GM21360 (cell line): ENCODE measurements around the gene PACS1.

Source experiments
- ATAC-seq: cut with Tn5 transposase; IDR thresholded peaks from one replicate; pipeline ENCODE4 v1.9.1; 2021; ENCODE audit warnings: mild to moderate bottlenecking, moderate library complexity; ENCODE audit not compliant: unreplicated experiment

Gene PACS1

DNA sequence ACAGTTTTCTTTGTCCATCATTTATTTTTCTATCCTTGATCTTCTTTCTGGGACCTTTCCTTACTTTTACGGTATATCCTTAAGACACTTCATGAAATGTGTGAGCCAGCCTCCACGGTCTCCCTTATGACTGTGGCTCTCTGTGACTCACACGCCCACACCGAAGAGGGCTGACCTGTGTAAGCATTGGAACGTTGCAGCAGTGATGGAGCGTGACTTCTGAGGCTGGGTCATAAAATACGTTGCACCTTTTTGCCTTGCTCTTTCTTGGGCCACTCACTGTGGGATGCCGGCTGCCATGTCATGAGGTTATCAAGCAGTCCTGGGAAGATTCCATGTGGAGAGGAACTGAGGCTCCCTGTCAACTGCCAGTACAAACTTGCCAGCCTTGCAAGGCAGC is 102.1 kb downstream of the PACS1 start:
- no peak for ATAC-seq

DNA sequence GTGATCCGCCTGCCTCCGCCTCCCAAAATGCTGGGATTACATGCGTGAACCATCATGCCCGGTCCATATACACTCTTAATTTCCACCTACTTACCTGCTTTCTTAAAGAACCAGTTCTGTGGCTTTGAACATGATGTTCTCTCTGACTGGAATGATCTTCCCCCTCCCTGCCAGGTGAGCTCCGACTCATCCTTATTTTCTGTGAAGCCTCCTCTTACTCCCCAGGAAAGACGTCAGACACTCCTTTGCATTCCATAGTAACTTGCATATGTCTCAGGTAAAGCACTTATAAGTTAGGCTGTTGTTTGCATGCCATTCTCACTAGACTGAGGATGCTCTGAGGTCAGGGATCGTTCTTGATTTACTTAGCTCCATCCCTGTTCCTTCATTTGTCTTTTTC is 106.6 kb downstream of the PACS1 start:
- ATAC-seq, result no peak

DNA sequence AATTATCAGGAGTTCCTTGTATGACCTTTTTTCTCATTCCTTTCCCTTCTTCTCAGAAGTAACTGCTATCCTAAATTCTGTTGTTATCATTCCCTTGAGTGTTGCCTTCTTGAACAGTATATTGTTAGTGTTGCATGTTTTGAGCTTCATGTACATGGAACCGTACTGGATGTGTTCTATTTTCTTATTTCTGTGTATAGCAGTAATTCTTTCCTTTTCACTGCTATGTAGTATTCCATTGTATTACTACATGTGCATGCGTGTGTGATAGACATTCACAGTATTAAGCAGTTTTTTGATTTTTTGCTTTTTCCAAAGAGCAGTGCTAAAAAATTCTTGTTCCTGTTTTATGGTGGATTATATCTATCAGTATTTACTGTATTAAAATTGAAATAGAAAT is 108.1 kb downstream of the PACS1 start:
- no peak for ATAC-seq

DNA sequence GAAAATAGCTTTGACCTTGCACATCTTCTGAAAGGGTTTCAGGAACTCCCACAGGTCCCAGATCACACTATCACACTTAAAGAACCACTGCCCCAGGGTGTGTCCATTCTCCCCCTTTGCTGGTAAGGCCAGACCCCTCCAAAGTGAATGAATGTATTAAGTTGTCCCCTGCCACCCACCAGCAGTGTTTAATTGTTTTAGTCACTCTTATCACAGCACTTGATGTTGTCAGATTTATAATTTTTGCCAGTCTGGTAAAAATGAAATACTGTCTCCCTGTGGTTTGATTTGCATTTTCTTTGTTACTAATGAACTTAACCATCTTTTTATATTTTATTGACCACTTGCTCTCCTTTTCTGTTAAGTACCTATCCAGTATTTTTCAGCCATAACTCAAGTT is 108.8 kb downstream of the PACS1 start:
- ATAC-seq, result no peak

DNA sequence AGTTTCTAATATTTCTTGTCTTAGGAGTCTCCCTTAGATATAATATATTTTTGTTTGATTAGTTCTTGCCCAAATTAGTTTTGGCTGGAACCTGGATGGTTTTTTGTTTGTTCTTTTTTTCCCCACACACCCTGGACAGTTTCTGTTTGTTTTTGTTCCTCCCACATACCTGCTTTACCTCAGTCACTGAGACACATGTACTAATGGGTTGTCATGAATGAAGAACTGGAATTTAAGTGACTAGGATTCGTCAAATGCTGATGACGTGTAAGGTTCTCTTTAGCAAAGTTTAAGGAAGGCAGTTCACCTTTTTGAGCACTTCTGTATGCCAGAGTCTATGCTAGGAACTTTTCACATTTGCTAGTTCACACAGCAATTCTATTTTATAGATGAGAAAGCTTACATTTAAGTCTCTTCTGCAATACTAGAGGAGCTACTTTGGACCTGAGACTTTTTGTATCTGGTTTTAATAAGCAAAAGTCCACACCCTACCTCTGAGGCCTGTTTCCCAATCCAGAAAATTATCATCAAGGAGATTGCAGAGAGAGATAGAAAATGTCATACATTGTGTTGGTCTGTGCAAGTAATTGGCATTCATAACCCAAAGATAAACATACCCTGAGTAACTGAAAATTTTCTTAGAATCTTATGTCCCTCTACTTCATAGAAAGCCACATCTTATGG is 111.7 kb downstream of the PACS1 start:
- no peak for ATAC-seq

DNA sequence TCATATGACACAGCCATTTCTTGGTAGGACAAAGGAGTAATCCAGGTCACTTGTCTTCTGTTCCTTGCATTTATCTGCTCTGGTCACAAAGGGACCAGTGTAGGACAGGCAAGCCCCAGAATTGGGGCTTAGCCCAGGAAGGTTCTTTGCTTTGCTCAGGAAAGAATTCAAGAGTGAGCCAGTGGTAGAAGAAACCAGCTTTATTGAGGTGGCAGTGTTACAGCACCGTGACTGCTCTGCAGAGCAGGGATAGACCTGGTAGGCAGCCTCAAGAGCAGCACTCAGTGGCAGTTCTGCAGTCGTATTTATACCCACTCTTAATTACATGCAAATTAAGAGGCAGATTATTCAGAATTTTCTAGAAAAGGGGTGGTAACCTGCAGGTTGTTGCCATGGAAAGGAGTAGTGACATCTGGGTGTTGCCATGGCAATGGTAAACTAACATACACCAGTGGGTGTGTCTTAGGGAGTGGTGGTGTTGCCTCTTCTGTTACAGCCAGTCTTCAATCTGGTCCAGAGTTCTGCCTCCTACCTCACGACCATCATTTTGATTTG is 113.5 kb downstream of the PACS1 start:
- no peak for ATAC-seq

DNA sequence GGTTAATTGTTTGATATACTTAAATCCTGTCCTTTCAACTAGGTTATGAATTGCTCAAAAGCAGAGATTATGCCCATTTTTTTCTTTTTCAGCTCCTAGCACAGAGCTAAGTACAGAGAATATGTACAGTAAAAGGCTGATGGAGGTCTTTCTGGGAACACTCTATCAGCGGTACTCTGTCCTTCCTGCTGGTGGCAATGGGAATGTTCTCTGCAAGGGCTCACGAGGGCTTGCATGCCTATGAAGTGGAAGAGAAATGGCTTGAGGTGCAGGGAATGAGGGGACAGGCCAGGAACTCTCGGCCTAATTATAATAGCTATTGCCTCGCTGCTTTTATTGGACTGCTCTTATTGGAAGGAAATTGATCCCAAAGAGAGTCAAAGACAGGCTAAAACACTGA is 114.7 kb downstream of the PACS1 start:
- no peak for ATAC-seq

DNA sequence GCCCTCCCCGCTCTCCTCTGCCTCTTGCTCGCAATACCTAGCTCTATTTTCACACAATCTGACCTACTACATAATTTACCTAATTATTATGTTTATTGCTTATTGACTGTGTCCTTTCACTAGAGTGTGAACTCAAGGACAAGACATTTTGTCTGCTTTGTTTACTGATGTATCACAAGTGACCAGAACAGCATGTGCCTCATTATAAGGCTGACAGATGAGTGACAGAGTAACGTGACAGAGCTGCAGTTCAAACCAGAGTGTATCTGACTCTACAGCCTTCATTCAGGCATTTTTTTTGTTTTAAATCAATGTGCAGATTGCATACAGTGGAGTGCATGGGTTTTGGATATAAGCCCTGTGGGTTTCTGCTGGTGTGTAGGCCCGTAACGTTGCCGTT is 116.4 kb downstream of the PACS1 start:
- no peak for ATAC-seq

DNA sequence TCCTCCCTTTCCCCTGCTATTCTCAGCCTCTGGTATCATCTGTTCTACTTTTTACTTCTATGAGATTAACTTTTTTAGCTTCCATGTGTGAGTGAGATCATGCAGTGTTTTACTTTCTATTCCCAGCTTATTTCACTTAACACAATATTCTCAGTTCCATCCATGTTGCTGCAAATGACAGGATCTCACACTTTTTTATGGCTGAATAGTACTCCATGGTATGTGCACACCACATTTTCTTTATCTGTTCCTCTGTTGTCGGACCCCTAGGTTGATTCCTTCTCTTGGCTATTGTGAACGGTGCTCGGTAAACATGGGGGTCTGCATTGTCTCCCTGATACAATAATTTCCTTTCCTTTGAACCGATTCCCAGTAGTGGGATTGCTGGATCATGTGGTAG is 117.4 kb downstream of the PACS1 start:
- no peak for ATAC-seq

DNA sequence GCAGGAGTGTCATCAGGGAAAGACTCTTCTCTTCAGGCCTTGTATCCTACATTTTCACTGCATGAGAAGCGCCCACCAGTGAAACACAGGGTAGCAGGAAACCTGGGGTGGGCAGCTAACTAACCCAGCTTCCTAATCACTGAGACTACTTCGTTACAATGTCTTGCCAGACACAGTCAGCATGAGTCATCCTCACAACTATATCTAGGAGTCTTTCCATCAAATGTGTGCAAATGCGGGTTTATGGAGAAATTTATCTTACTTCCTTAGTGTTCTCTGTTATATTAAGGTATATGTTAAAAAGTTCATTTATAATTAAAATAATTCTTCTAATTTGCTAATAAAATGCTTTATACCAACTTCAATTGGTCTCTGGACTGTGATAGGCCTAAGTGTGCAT is 118.5 kb downstream of the PACS1 start:
- no peak for ATAC-seq

DNA sequence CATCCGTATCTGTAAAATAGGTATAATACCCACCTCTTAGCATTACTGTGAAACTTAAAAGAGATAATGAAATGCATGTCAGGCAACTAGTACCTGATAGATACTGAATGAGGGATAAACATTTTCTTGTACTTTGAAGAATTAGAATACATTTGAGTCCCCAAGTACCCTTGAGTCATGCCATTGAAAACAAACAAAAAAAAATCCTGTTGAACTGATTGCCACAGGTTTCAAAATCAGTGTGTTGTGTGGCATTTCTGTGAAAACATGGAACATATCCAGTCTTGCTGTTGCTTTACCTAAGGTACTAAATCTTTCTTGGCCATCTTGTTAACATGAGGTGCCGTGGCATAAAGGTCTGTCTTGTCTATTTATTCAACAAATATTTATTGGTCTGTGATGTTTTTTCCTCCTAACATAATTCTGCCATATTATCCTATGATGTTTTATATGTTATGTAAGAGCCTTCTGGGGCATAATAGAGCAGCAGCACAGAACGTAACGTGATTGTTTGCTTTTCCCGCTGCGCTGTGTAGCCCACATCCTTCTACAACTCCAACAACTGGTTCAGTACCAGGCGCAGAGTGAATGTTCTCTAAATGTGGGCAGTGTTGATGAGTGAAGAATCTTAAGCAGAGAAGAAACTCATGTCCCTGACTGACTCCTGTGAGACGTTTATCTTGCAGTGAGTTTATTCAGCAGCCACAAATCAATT is 119.1 kb downstream of the PACS1 start:
- no peak for ATAC-seq

DNA sequence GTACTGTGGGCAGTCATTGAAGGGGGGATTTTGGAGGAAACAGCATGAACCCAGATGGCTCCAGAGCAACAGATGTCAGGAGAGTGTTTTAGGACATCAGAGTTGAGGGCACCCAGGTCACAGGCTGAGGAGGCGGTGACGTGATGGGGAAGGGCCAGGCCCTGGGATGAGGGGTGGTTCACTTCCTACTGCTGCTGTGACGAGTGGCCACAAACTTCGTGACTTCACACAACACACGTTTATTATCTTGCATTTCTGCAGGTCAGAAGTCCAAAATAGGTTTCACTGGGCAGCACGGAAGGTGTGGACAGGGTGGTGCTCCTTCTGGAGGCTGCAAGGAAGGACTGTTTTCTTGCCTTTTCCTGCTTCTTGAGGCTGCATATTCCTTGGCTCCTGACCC is 120.7 kb downstream of the PACS1 start:
- no peak for ATAC-seq

DNA sequence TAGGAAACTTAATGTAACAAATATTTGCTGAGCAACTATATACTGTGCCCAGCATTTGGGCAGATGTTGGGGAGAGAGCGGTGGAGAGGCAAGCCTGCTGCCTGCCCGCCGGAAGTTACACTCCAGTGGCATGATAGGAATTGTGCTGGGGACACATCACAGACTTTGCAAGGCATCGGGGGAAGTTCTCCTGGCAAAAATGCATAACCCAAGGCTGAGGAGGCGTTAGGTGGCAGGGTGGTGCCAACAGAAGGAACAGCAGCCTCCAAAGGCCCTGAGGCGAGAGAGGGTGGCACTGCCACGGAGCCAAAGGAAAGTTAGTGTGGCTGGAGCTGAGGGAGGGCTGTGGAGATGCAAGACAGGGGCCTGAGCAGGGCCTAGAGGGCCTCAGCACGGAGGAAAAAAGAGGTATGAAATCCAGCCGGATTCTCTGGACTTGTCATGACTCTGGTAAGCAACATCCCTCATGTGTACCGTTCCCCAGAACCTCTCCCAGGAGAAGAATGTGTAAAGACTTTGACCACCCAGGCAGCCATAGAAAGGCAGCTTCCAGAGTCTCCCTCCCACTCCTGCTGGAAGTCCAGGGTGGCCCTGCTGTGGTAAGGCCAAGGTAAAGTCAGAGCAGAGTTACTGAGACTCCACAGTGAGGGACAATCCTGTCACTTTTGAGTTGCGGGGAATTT is 122.2 kb downstream of the PACS1 start:
- ATAC-seq, result no peak

DNA sequence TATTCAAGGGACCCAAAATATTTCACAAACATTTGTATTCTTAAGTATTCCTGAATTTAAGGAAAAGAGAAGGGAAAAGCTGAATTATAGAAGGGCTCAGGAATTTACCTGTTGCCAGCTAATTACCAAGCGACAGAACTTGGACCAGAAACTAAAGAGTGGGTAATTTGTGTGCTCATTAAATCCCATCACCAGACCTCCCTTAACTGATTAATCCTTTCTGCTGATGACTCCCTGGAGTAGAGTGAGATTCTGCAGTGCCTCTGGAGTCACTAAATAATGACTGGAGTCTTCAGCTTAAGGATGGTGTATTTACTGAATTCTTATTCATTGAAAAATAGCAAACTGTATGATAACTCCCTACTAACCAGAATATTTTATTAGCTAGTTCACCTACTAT is 124.3 kb downstream of the PACS1 start:
- ATAC-seq, result no peak

DNA sequence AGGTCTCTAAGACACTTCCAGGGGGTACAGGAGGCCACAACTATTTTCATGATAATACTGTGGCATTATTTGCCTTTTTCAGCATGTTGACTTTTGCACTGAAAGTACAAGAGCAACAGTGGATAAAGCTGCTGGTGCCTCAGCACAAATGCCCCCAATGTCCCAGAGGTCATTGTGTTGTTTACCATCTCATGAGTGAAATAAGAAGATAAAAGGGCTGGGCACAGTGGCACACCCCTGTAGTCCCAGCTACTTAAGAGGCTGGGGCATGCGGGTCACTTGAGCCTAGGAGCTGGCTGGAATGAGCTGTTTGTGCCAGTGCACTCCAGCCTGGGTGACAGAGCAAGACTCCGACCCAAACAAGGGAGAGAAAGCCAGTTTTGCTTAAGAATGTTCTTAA is 125.8 kb downstream of the PACS1 start:
- no peak for ATAC-seq

DNA sequence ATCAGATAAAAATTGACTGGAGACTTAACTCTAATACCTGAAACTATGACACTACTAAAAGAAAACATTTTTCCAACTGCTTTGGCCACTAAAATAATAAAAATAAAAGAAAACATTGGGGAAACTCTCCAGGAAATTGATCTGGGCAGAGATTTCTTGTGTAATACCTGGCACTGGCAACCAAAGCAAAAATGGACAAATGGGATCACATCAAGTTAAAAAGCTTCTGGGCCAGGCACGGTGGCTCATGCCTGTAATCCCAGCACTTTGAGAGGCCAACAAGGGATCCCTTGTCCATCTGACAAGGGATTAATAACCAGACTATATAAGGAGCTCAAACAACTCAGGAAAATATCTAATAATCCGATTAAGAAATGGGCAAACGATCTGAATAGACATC is 133.8 kb downstream of the PACS1 start:
- no peak for ATAC-seq

DNA sequence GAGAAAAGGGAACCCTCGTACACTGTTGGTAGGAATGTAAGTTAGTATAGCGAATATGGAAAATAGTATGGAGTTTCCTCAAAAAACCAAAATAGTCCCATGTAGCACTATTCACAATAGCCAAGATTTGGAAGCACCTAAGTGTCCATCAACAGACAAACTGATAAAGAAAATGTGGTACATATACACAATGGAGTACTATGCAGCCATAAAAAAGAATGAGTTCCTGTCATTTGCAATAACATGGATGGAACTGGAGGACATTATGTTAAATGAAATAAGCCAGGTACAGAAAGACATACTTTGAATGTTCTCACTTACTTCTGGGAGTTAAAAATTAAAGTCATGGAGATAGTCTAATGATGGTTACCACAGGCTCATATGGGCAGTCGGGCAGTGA is 134.3 kb downstream of the PACS1 start:
- no peak for ATAC-seq

DNA sequence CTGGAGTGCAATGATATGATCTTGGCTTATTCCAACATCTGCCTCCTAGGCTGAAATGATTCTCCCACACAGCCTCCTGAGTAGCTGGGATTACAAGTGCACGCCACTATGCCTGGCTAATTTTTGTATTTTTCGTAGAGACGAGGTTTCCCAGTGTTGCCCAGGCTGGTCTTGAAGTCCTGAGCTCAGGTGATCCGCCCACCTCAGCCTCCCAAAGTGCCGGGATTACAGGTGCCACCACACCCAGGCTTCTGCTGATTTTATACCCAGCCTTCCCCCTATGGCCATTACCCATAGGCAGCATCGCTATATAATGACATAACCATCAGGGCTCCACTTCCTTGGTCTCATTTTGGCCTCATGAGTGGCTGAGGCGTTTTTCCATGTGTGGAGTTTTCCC is 137.7 kb downstream of the PACS1 start:
- no peak for ATAC-seq

DNA sequence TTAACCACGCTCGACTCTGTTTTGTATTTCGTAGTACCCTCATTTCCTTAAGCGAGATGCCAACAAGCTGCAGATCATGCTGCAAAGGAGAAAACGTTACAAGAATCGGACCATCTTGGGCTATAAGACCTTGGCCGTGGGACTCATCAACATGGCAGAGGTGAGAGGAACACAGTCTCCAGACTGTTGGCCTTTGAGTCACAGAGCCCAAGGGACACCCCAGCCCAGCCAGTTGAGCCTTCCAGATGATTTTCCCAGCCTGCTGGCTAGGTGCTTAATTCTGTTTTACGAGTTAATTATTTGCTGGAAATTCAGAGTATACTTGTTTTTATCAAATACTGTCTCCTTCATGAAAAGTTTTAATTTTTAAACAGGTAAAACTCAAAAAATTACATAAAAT is 141.0 kb downstream of the PACS1 start:
- ATAC-seq, result no peak

DNA sequence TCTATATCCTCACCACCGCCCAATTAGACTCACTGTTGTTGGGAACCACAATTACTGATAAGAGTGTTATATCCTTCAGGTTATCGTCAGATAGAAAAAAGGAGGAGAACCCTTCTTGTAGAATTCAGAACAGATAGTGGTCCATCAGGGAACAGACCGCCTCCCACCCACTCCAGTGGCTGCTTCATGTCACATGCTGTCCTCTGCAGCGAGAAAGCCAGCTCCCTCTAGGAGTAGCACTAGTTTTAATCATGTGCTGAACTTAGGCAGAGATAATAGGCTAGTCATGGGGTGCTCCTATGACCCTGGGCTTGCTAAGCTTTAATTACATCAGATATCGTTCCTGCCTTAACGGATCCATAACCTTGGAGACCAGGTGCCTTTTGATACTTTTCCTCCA is 146.8 kb downstream of the PACS1 start:
- ATAC-seq, result no peak

DNA sequence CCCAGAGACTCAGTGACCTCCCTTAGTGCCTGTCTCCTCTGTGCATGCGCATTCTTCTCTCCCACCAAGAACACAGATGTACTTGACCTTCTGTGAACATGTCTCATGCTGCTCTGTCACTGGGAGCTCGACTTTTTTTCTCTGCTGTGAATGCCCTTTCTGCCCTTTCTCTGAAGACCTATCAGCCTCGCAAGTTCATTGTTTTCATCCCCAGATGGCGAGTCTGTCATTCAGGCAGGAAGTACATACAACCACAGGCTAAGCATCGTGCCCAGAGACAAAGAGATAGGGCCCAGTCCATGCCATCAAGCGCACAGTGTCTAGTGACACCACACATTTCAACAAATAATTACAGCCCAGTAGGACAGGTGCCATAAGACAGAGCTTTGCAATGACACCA is 148.0 kb downstream of the PACS1 start:
- no peak for ATAC-seq
